ENCODE data around the gene FAM53B.

The FAM53B gene

DNA sequence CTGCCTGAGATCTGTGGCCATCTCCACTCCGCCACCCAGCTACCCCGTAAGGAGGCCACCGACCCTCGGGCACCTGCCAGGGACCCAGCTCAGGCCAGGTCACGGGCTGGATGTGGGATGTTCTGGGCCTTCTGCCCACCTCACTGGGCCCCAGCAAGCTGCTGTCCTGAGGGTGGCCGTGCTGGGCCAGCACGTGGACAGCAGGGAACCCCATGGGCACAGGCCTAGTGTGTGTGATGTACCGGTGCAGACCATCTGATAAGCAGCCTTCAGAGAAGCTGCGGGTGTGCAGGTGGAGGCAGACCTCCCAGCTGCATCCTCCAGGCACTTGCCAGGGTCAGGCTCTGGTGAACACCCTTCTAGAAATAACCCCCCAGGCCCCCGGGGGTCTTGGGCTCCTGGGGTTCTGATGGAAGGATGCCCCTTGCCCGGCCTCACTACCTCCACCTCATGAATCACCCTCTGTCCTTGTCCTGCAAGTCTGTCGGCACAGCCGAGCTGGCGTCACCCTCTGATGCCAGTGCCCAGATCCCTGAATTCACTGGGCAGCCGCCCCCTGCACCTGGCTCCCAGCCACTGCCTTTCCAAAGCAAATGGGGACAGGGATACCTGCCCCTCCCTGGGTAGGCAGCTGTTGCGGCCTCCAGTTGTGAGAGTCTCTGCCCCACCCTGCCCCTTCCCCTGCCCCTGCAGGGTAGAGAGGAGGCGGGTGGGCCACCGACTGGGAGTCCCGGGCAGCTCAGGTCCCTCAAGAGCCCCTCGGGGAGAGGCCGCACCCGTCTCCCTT lies 139.8 kb downstream of the FAM53B start:
- no peak overlapping the region for H3K27ac ChIP-seq (ENCODE audit: low read depth, low read length)
- H3K36me3 ChIP-seq (ENCODE audit: control insufficient read depth, insufficient read depth, low read length): no peaks in the 10 kb centered on the region
- no peaks in the 10 kb centered on the region for H3K27me3 ChIP-seq (ENCODE audit: control insufficient read depth, insufficient read depth, low read length)
- no peak overlapping the region for H3K4me3 ChIP-seq (ENCODE audit: low read depth, low read length)
- H3K4me1 ChIP-seq (ENCODE audit: control insufficient read depth, insufficient read depth, low read length): no peaks in the 10 kb centered on the region; the same call in 1 of the 2 replicates
- H3K9ac ChIP-seq (ENCODE audit: low read length): no peak overlapping the region
- H3K9me3 ChIP-seq (ENCODE audit: control insufficient read depth, insufficient read depth, low read depth, low read length): no peaks in the 10 kb centered on the region

GRCh38 chr10:124603376-124604213 lies 140.6 kb downstream of the FAM53B start:
- H3K27me3 ChIP-seq (ENCODE audit: control insufficient read depth, insufficient read depth, low read length): no peaks in the 10 kb centered on the region
- H3K36me3 ChIP-seq (ENCODE audit: control insufficient read depth, insufficient read depth, low read length): no peaks in the 10 kb centered on the region
- H3K4me1 ChIP-seq (ENCODE audit: control insufficient read depth, insufficient read depth, low read length): no peaks in the 10 kb centered on the region; the same call in 1 of the 2 replicates
- no peak overlapping the region for H3K9ac ChIP-seq (ENCODE audit: low read length)
- H3K9me3 ChIP-seq (ENCODE audit: control insufficient read depth, insufficient read depth, low read depth, low read length): no peaks in the 10 kb centered on the region
- H3K4me3 ChIP-seq (ENCODE audit: low read depth, low read length): no peak overlapping the region
- H3K27ac ChIP-seq (ENCODE audit: low read depth, low read length): 0 out of 2 replicates have a peak overlapping the region, but pooled peaks have one; percentile 34

GRCh38 chr10:124602646-124603365 lies 141.4 kb downstream of the FAM53B start:
- H3K9me3 ChIP-seq (ENCODE audit: control insufficient read depth, insufficient read depth, low read depth, low read length): no peaks in the 10 kb centered on the region
- H3K27me3 ChIP-seq (ENCODE audit: control insufficient read depth, insufficient read depth, low read length): no peaks in the 10 kb centered on the region
- H3K4me1 ChIP-seq (ENCODE audit: control insufficient read depth, insufficient read depth, low read length): no peaks in the 10 kb centered on the region; the same call in 1 of the 2 replicates
- no peak overlapping the region for H3K4me3 ChIP-seq (ENCODE audit: low read depth, low read length)
- H3K27ac ChIP-seq (ENCODE audit: low read depth, low read length): 0 out of 2 replicates have a peak overlapping the region, but pooled peaks have one; percentile 34
- no peak overlapping the region for H3K9ac ChIP-seq (ENCODE audit: low read length)
- H3K36me3 ChIP-seq (ENCODE audit: control insufficient read depth, insufficient read depth, low read length): no peaks in the 10 kb centered on the region

DNA sequence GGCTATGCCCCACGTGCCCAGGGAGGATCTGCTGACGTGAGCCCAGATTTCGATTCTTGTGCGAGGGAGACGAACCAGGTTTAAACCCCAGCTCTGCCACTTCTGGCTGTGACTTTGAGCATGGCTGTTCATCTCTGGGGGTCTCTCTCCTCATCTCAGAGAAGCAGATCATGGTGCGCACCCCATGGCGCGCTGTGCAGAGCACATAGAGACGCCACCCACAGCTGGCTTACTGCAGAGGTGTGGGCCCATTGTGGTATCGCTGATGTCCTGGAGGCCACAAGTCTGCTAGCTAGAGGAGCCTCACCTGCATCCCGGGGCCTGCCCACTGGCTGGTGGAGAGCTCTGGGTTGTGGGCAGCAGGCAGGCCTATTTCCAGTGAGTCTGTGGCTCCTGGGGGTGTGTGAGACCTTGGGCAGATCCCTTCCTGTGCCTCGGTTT lies 142.0 kb downstream of the FAM53B start:
- H3K4me1 ChIP-seq (ENCODE audit: control insufficient read depth, insufficient read depth, low read length): no peaks in the 10 kb centered on the region; the same call in 1 of the 2 replicates
- H3K27ac ChIP-seq (ENCODE audit: low read depth, low read length): no peak overlapping the region

DNA sequence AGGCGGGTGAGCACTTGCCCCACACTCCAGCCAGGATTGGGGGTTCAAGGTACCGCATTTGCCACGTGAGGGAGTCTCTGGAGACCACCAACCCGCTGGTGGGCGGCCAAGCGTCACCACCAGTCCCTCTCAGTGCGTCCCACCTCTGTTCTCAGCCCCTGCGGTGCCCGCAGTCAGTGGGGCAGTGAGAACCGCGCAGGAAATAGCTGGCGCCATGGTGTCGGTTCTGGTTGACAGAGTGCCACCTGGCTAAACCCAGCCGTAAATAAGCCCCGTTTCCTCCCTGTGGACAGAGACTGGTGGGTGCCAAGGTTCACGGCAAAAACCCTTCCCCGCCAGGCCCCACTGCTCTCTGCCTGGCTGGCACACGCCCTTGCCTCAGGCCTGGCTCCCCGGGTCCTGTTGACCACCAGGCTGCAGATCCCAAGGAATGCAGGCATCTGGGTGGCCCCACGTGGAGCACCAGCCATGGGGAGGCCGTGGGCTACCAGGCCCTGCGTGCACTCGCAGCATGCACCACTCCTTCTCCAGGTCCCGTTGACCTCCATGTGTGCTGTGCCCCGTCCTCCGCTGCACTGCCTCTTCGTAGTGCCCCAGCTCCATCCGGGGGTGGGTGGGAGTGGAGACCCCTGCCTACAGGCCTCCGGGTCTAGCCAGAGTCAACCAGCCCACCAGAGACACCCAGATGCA lies 142.6 kb downstream of the FAM53B start:
- Histone ChIP-seq H3K4me1 (ENCODE audit: control insufficient read depth, insufficient read depth, low read length) (no peaks in the 10 kb centered on the region), H3K27ac (ENCODE audit: low read depth, low read length) (no peak overlapping the region), H3K4me3 (ENCODE audit: low read depth, low read length) (no peak overlapping the region), H3K9me3 (ENCODE audit: control insufficient read depth, insufficient read depth, low read depth, low read length) (no peaks in the 10 kb centered on the region), H3K9ac (ENCODE audit: low read length) (no peak overlapping the region), H3K36me3 (ENCODE audit: control insufficient read depth, insufficient read depth, low read length) (no peaks in the 10 kb centered on the region), H3K27me3 (ENCODE audit: control insufficient read depth, insufficient read depth, low read length) (no peaks in the 10 kb centered on the region)

More for the DNA sequence above, 142.0 kb downstream of the FAM53B start:
- Histone ChIP-seq H3K36me3 (ENCODE audit: control insufficient read depth, insufficient read depth, low read length) (no peaks in the 10 kb centered on the region), H3K27me3 (ENCODE audit: control insufficient read depth, insufficient read depth, low read length) (no peaks in the 10 kb centered on the region), H3K9me3 (ENCODE audit: control insufficient read depth, insufficient read depth, low read depth, low read length) (no peaks in the 10 kb centered on the region), H3K9ac (ENCODE audit: low read length) (no peak overlapping the region), H3K4me3 (ENCODE audit: low read depth, low read length) (no peak overlapping the region)

- no peak overlapping the region for H3K9ac ChIP-seq (ENCODE audit: low read length)
- H3K27ac ChIP-seq (ENCODE audit: low read depth, low read length): no peak overlapping the region
- H3K9me3 ChIP-seq (ENCODE audit: control insufficient read depth, insufficient read depth, low read depth, low read length): no peaks in the 10 kb centered on the region
- H3K4me3 ChIP-seq (ENCODE audit: low read depth, low read length): no peak overlapping the region
- H3K27me3 ChIP-seq (ENCODE audit: control insufficient read depth, insufficient read depth, low read length): no peaks in the 10 kb centered on the region
- H3K36me3 ChIP-seq (ENCODE audit: control insufficient read depth, insufficient read depth, low read length): no peaks in the 10 kb centered on the region
- H3K4me1 ChIP-seq (ENCODE audit: control insufficient read depth, insufficient read depth, low read length): no peaks in the 10 kb centered on the region
Observed at GRCh38 chr10:124601016-124601415, 143.2 kb downstream of the FAM53B start.

DNA sequence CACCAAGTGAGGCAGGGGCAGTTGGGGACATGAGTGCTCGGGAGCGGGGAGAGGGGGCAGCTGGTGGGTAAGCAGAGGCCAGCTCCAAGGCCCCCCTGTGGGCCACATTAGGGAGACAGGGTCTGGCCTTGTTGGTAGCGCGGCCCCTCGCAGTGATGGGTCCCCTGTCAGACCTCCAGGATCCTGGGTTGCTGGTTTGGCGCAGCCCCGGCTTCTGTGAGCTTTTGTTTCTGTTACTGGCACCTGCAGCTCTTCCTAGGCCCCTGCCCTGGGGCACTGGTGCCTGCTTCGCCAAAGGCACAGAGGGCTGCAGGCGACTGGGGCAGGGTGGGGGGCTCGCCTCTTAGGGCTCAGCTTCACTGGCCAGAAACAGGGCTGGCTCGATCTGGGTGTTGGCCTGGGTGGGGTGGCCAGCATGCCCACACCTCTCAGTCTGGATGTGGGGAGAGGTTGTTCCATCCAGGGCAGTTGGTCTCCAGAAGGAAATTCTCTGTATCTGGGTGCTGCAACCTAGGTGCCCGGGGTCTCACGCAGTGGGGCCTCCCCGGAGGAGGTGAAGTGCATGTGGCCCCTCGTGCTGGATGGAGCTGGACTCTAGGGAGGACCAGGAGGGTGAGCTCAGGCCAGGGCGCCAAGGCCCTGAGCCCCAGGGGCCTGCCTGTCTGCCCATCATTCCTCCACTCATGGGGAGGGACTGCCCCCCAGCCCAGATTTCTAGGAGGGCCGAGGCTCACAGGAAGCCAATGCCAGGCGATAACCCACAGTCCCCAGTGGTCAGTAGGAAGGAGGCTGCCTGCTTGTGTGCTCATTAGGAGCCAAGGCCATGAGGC lies 143.9 kb downstream of the FAM53B start:
- no peak overlapping the region for H3K9ac ChIP-seq (ENCODE audit: low read length)
- H3K36me3 ChIP-seq (ENCODE audit: control insufficient read depth, insufficient read depth, low read length): no peaks in the 10 kb centered on the region
- H3K4me1 ChIP-seq (ENCODE audit: control insufficient read depth, insufficient read depth, low read length): no peaks in the 10 kb centered on the region
- no peak overlapping the region for H3K27ac ChIP-seq (ENCODE audit: low read depth, low read length)
- H3K4me3 ChIP-seq (ENCODE audit: low read depth, low read length): no peak overlapping the region
- H3K27me3 ChIP-seq (ENCODE audit: control insufficient read depth, insufficient read depth, low read length): no peaks in the 10 kb centered on the region
- H3K9me3 ChIP-seq (ENCODE audit: control insufficient read depth, insufficient read depth, low read depth, low read length): no peaks in the 10 kb centered on the region

- H3K27ac ChIP-seq (ENCODE audit: low read depth, low read length): no peak overlapping the region
- no peak overlapping the region for H3K9ac ChIP-seq (ENCODE audit: low read length)
- H3K36me3 ChIP-seq (ENCODE audit: control insufficient read depth, insufficient read depth, low read length): no peaks in the 10 kb centered on the region
Observed at GRCh38 chr10:124599588-124600050, 144.6 kb downstream of the FAM53B start.

GRCh38 chr10:124598773-124599587 lies 145.2 kb downstream of the FAM53B start:
- Histone ChIP-seq H3K4me1 (ENCODE audit: control insufficient read depth, insufficient read depth, low read length) (no peaks in the 10 kb centered on the region), H3K9ac (ENCODE audit: low read length) (no peak overlapping the region)

More at GRCh38 chr10:124599588-124600050, 144.6 kb downstream of the FAM53B start:
- no peaks in the 10 kb centered on the region for H3K4me1 ChIP-seq (ENCODE audit: control insufficient read depth, insufficient read depth, low read length)
- H3K27me3 ChIP-seq (ENCODE audit: control insufficient read depth, insufficient read depth, low read length): no peaks in the 10 kb centered on the region
- no peaks in the 10 kb centered on the region for H3K9me3 ChIP-seq (ENCODE audit: control insufficient read depth, insufficient read depth, low read depth, low read length)
- H3K4me3 ChIP-seq (ENCODE audit: low read depth, low read length): no peak overlapping the region

More at GRCh38 chr10:124598773-124599587, 145.2 kb downstream of the FAM53B start:
- Histone ChIP-seq H3K36me3 (ENCODE audit: control insufficient read depth, insufficient read depth, low read length) (no peaks in the 10 kb centered on the region), H3K9me3 (ENCODE audit: control insufficient read depth, insufficient read depth, low read depth, low read length) (no peaks in the 10 kb centered on the region), H3K4me3 (ENCODE audit: low read depth, low read length) (no peak overlapping the region), H3K27me3 (ENCODE audit: control insufficient read depth, insufficient read depth, low read length) (no peaks in the 10 kb centered on the region), H3K27ac (ENCODE audit: low read depth, low read length) (no peak overlapping the region)

Data from HUES6 (cell line).